Tibial artery (tissue), 4 donors: ENCODE measurements around the gene RCE1.
A peak's percentile ranks its signal among the peaks of the same experiment; 100 is the strongest.

Experiments used
- DNase-seq, 2 donors: peaks; one replicate each; pipeline ENCODE4 v3.0.0-alpha.2; 2019
- H3K27ac ChIP-seq, 2 donors: fragments of 200-600 bp; sonication (generic) in 1 of 2; 1 replicate in 1 of 2; 2 replicates in 1 of 2; pipeline ENCODE4 v1.5.1; 2018 to 2019; ENCODE audit warnings: mild to moderate bottlenecking in 1 of 2
- H3K27me3 ChIP-seq, 2 donors: fragments of 200-600 bp; sonication (generic) in 1 of 2; one replicate each; pipeline versions ENCODE4 v1.5.1 to v1.6.0; 2016 to 2019
- H3K36me3 ChIP-seq, 3 donors: fragments of 200-600 bp; sonication (generic) in 2 of 3; one replicate each; pipeline ENCODE4 v1.5.1; 2016 to 2019; ENCODE audit warnings: mild to moderate bottlenecking in 2 of 3
- H3K4me1 ChIP-seq, 4 donors: fragments of 200-600 bp; sonication (generic) in 2 of 4; 1 replicate in 3 of 4; 2 replicates in 1 of 4; pipeline ENCODE4 v1.5.1; 2016 to 2019
- H3K4me3 ChIP-seq, 2 donors: fragments of 200-600 bp; sonication (generic) in 1 of 2; 1 replicate in 1 of 2; 2 replicates in 1 of 2; pipeline ENCODE4 v1.5.1; 2018 to 2019; ENCODE audit warnings: mild to moderate bottlenecking in 2 of 2
- H3K9me3 ChIP-seq, 3 donors: fragments of 200-600 bp; sonication (generic) in 1 of 3; one replicate each; pipeline ENCODE4 v1.5.1; 2016 to 2019
- intact Hi-C: fragments of 100-400 bp; cut with DNase I; formaldehyde crosslinking; loops from one replicate; pipeline ENCODE4 v1.15.0; 2023; ENCODE audit warnings: low total_unique reads
- TF ChIP-seq, protein P1 (sequence below), 2 experiments: fragments of 200-600 bp in 1 of 2; fragments of 450-650 bp in 1 of 2; IDR thresholded peaks; one replicate each; pipeline ENCODE4 v1.5.1; 2017 to 2019; ENCODE audit warnings: antibody characterized with exemption in 2 of 2, mild to moderate bottlenecking in 1 of 2, moderate library complexity in 1 of 2

RCE1 gene

DNA sequence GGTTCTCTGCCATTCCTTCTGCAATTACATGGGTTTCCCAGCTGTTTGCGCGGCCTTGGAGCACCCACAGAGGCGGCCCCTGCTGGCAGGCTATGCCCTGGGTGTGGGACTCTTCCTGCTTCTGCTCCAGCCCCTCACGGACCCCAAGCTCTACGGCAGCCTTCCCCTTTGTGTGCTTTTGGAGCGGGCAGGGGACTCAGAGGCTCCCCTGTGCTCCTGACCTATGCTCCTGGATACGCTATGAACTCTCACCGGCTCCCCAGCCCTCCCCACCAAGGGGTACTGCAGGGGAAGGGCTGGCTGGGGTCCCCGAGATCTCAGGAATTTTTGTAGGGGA is 2.6 kb downstream of the RCE1 start:
- Histone ChIP-seq H3K36me3 (peaks cover 6 to 66% (median 23%) of the 10 kb centered on the region in 3 donors), H3K4me3 (no peak overlapping the region), H3K9me3 (no peaks in the 10 kb centered on the region), H3K27ac (no peak overlapping the region), H3K27me3 (no peaks in the 10 kb centered on the region), H3K4me1 (peaks cover 8 to 31% (median 26%) of the 10 kb centered on the region in 4 donors)
- peak in 1 of 2 donors; percentile 57 for DNase-seq
- TF ChIP-seq, protein P1, sequence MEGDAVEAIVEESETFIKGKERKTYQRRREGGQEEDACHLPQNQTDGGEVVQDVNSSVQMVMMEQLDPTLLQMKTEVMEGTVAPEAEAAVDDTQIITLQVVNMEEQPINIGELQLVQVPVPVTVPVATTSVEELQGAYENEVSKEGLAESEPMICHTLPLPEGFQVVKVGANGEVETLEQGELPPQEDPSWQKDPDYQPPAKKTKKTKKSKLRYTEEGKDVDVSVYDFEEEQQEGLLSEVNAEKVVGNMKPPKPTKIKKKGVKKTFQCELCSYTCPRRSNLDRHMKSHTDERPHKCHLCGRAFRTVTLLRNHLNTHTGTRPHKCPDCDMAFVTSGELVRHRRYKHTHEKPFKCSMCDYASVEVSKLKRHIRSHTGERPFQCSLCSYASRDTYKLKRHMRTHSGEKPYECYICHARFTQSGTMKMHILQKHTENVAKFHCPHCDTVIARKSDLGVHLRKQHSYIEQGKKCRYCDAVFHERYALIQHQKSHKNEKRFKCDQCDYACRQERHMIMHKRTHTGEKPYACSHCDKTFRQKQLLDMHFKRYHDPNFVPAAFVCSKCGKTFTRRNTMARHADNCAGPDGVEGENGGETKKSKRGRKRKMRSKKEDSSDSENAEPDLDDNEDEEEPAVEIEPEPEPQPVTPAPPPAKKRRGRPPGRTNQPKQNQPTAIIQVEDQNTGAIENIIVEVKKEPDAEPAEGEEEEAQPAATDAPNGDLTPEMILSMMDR (IDR thresholded peaks at IDR 0.05), result no peak
- intact Hi-C loops, result loop anchor here (10.0 kb wide), 1 partner anchor 219 kb away; no protein-coding TSS in a partner anchor

DNA sequence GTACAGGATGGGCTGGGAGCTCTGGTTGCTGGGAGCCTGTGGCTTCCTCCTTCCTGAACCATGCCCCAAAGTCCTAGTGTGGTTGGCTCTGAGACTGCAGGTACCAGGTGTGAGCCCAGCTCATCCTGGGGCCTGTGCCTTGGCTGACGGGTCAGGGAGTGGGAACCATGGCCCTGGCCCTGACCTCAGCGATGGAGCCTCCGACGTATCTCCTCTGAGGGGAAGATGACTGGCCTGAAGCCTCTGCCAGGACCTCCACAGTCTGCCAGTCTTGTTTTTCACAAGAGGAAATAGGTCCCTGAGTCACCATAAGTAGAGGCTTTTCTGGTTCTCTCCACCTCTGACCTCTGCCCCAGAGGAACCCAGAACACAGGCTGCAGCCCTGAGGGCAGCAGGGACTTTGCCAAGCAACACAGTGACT is 3.4 kb downstream of the RCE1 start:
- intact Hi-C loops, result loop anchor here (10.0 kb wide), 1 partner anchor 218 kb away; no protein-coding TSS in a partner anchor
- peaks cover 6 to 74% (median 23%) of the 10 kb centered on the region in 3 donors for H3K36me3 ChIP-seq
- H3K4me3 ChIP-seq, result no peak overlapping the region
- no peak overlapping the region for H3K27ac ChIP-seq
- no peaks in the 10 kb centered on the region for H3K27me3 ChIP-seq
- H3K9me3 ChIP-seq, result no peaks in the 10 kb centered on the region
- peak; percentile 14 to 58 for DNase-seq
- H3K4me1 ChIP-seq, result peaks cover 6 to 22% (median 20%) of the 10 kb centered on the region in 4 donors
- TF ChIP-seq, protein P1 (IDR thresholded peaks at IDR 0.05), result no peak

DNA sequence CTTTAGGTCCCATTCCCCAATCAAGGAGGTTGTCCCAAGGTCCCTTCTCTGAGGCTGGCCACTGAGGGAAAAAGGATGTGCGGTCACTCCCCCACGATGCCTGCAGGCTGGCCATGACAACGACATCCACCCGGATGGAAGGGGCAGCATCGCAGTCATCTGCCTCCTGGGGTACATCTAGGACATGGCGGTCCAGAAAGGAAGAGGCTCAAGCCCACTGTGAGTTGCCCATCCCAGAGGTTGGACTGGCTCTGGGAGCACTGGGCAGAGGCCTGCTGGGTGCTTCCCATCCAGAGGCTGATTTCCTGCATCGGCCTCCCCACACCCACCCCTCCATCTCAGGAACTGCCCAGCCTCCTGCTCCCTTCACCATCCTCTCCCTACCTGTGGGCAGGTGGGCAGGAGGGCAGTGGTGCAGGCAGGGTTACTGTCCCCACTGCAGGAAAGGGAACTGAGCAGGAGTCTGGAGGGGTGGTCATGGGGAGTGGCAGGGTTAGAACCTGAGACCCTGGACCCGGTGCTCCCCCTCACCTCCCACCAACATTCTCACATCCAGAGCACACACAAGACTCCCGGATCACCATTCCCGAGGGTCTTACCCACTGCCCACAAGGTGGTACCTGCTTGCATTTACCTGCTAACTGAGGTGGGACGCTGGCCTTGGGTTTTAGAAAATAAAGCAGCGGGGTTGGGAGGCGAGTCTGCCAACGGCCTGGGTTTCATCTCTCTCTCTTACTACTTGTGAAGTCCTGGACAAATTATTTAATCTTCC is 4.4 kb downstream of the RCE1 start:
- peak; percentile 8 to 54 for DNase-seq

GRCh38 chr11:66848671-66849500 is 5.6 kb downstream of the RCE1 start:
- H3K9me3 ChIP-seq, result no peaks in the 10 kb centered on the region
- H3K4me3 ChIP-seq, result no peak overlapping the region
- no peak overlapping the region for H3K27ac ChIP-seq
- peaks cover 0 to 10% (median 9%) of the 10 kb centered on the region in 4 donors for H3K4me1 ChIP-seq
- peak; percentile 9 to 57 for DNase-seq
- no peaks in the 10 kb centered on the region for H3K27me3 ChIP-seq
- intact Hi-C loops, result loop anchor here (10.0 kb wide), 1 partner anchor 216 kb away; no protein-coding TSS in a partner anchor
- H3K36me3 ChIP-seq, result peaks cover 6 to 84% (median 23%) of the 10 kb centered on the region in 3 donors
- TF ChIP-seq, protein P1 (IDR thresholded peaks at IDR 0.05), result no peak

More for the DNA sequence above, 4.4 kb downstream of the RCE1 start:
- no peaks in the 10 kb centered on the region for H3K9me3 ChIP-seq
- H3K27me3 ChIP-seq, result no peaks in the 10 kb centered on the region
- intact Hi-C loops, result loop anchor here (10.0 kb wide), 1 partner anchor 217 kb away; no protein-coding TSS in a partner anchor
- TF ChIP-seq, protein P1 (IDR thresholded peaks at IDR 0.05), result no peak
- H3K4me3 ChIP-seq, result no peak overlapping the region
- H3K4me1 ChIP-seq, result peaks cover 0 to 13% (median 11%) of the 10 kb centered on the region in 4 donors
- peaks cover 6 to 83% (median 23%) of the 10 kb centered on the region in 3 donors for H3K36me3 ChIP-seq
- H3K27ac ChIP-seq, result no peak overlapping the region

DNA sequence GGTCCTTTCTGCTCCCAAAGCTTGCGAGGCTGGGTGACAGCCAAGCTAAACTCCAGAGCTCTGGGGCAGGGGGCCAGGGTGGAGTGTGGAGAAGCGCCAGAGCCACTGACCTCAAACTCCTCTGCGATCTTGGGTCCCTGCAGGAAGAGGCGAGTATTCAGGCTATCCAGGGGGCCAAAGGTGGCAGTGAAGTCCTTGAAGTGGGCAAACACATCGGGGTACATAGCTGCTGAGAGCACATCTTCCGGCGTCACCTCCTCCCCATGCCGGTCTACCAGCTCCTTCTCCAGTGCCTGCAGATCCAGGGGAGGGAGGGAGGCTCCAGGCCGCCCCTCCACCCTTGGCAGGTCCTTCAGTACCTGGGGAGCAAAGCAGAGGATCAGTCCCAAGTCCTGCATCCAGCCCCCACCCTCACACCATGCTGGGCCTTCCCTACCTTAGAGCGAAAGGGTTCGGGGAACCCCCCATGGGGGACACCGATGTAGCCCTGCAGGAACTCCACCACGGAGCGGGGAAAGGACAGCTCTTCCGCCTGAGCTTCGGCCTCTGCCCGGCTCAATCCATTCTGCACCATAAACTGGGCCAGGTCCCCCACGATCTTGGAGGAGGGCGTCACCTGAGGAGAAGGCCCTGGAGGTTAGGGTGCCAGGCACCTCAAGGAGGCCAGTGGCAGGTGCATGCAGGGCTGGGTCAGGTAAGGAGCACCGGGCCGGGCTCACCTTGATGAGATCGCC is 6.4 kb downstream of the RCE1 start:
- intact Hi-C loops, result loop anchor here (10.0 kb wide), 2 partner anchors 105 to 215 kb away; partner anchors contain the start of gene PC
- TF ChIP-seq, protein P1 (IDR thresholded peaks at IDR 0.05), result no peak
- H3K9me3 ChIP-seq, result no peaks in the 10 kb centered on the region
- H3K27me3 ChIP-seq, result no peaks in the 10 kb centered on the region
- no peak overlapping the region for H3K4me3 ChIP-seq
- H3K27ac ChIP-seq, result no peak overlapping the region
- H3K36me3 ChIP-seq, result peaks cover 6 to 83% (median 22%) of the 10 kb centered on the region in 3 donors
- no peak for DNase-seq
- peaks cover 0 to 3% (median 1%) of the 10 kb centered on the region in 4 donors for H3K4me1 ChIP-seq
